GM18511 (cell line): Measurements from ENCODE around the gene LATS1.
"Not testable (repeated sequence)": the region's sequence is repeated elsewhere in the genome, so short reads cannot be mapped to it uniquely, and the experiment has no call there.

Source experiments
- ATAC-seq: cut with Tn5 transposase; IDR thresholded peaks from one replicate; pipeline ENCODE4 v1.9.1; 2021; ENCODE audit warnings: mild to moderate bottlenecking, moderate library complexity; ENCODE audit not compliant: unreplicated experiment

LATS1 gene

GRCh38 chr6:149717588-149718458 is at the start of gene LATS1:
Gene LATS1, minus strand, starts transcription at chr6:149718101. Its CDS starts 15,975 bp downstream, at chr6:149702126.
- ATAC-seq: peak; percentile 87

GRCh38 chr6:149766156-149766769 is 48.4 kb upstream of the LATS1 start:
- no peak for ATAC-seq

- ATAC-seq: no peak
These were observed 46.0 kb upstream of the LATS1 start for GRCh38 chr6:149763866-149764265.

GRCh38 chr6:149761438-149761837 is 43.5 kb upstream of the LATS1 start:
- peak; percentile 99 for ATAC-seq

- ATAC-seq: no peak
These were observed 38.3 kb upstream of the LATS1 start for GRCh38 chr6:149756261-149756636.

GRCh38 chr6:149755300-149756260 is 37.7 kb upstream of the LATS1 start:
- ATAC-seq: peak; percentile 91

GRCh38 chr6:149754548-149754947 is 36.6 kb upstream of the LATS1 start:
- no peak for ATAC-seq

- ATAC-seq: not testable (repeated sequence)
These were observed 35.4 kb upstream of the LATS1 start for GRCh38 chr6:149753374-149753637.

- ATAC-seq: no peak
These were observed 34.9 kb upstream of the LATS1 start for GRCh38 chr6:149752600-149753373.

GRCh38 chr6:149751920-149752319 is 34.0 kb upstream of the LATS1 start:
- not testable (repeated sequence) for ATAC-seq

GRCh38 chr6:149751239-149751638 is 33.3 kb upstream of the LATS1 start:
- ATAC-seq: no peak

- ATAC-seq: peak; percentile 49
These were observed 32.3 kb upstream of the LATS1 start for GRCh38 chr6:149750136-149750609.

- ATAC-seq: peak; percentile 87
These were observed 31.8 kb upstream of the LATS1 start, which contains the start of gene PCMT1 for GRCh38 chr6:149749594-149750135. Gene PCMT1, plus strand, starts transcription at chr6:149749741. Its CDS starts 161 bp downstream, at chr6:149749902.

GRCh38 chr6:149749082-149749593 is 31.2 kb upstream of the LATS1 start:
- peak; percentile 10 for ATAC-seq

GRCh38 chr6:149746147-149746946 is 28.4 kb upstream of the LATS1 start, which contains the start of gene NUP43:
Gene NUP43, minus strand, starts transcription at chr6:149746529. Its CDS starts 34 bp downstream, at chr6:149746495.
- peak; percentile 60 for ATAC-seq

GRCh38 chr6:149745252-149745651 is 27.4 kb upstream of the LATS1 start:
- not testable (repeated sequence) for ATAC-seq

GRCh38 chr6:149734915-149735314 is 17.0 kb upstream of the LATS1 start:
- ATAC-seq: no peak

- no peak for ATAC-seq
These were observed 15.3 kb upstream of the LATS1 start for GRCh38 chr6:149733089-149733720.
